NCI-H446 (cell line): ENCODE data around the gene GCN1.
A peak's percentile ranks its signal among the peaks of the same experiment; 100 is the strongest.

ENCODE experiments used
- DNase-seq, 2 experiments: peaks; one replicate each; lab custom pipeline; 2025; lab: John Stamatoyannopoulos, UW

GCN1 gene

GRCh38 chr12:120228291-120229070 lies 34.0 kb upstream of the GCN1 start:
- peak; percentile 53 to 81 for DNase-seq

- DNase-seq: no peak
Observed at GRCh38 chr12:120228041-120228290, 33.5 kb upstream of the GCN1 start.

- DNase-seq: no peak
Observed at GRCh38 chr12:120227233-120228040, 32.9 kb upstream of the GCN1 start.

- DNase-seq: no peak
Observed at GRCh38 chr12:120225852-120226640, 31.5 kb upstream of the GCN1 start.

- no peak for DNase-seq
Observed at GRCh38 chr12:120225200-120225558, 30.7 kb upstream of the GCN1 start.

- DNase-seq: peak; percentile 47 to 65
Observed at GRCh38 chr12:120224304-120225199, 30.0 kb upstream of the GCN1 start.

- no peak for DNase-seq
Observed at GRCh38 chr12:120223458-120224303, 29.2 kb upstream of the GCN1 start.

GRCh38 chr12:120222288-120222832 lies 27.8 kb upstream of the GCN1 start:
- no peak for DNase-seq

GRCh38 chr12:120221576-120221900 lies 27.0 kb upstream of the GCN1 start:
- no peak for DNase-seq

- DNase-seq: no peak
Observed at GRCh38 chr12:120220838-120221575, 26.5 kb upstream of the GCN1 start.

- no peak for DNase-seq
Observed at GRCh38 chr12:120218680-120219606, 24.4 kb upstream of the GCN1 start.

GRCh38 chr12:120216742-120217605 lies 22.5 kb upstream of the GCN1 start:
- no peak for DNase-seq

GRCh38 chr12:120215766-120216735 lies 21.5 kb upstream of the GCN1 start:
- no peak for DNase-seq

- no peak for DNase-seq
Observed at GRCh38 chr12:120215357-120215735, 20.8 kb upstream of the GCN1 start.

GRCh38 chr12:120214626-120215356 lies 20.3 kb upstream of the GCN1 start:
- DNase-seq: no peak

- DNase-seq: no peak
Observed at GRCh38 chr12:120213758-120214157, 19.2 kb upstream of the GCN1 start.
